Measurements from ENCODE around the gene TRNAU1AP. TPM values are rescaled to one million over a fixed set of nuclear protein-coding genes. Genes with fewer than 3 reads are reported as not detected.

Gene TRNAU1AP
- 11.9 and 20.1 TPM in 2 replicates for total RNA-seq

- H3K4me3 ChIP-seq (ENCODE audit: low read depth, low read length): peak within 1 kb of the TSS; percentile 97
- no peaks in the 10 kb centered on the region for H3K36me3 ChIP-seq (ENCODE audit: control insufficient read depth, insufficient read depth, low read length)
- no peaks in the 10 kb centered on the region for H3K27me3 ChIP-seq (ENCODE audit: control insufficient read depth, insufficient read depth, low read length)
- peak; percentile 68 for DNase-seq (ENCODE audit: low read depth)
- no peak for TF ChIP-seq CTCF (IDR thresholded peaks at IDR 0.05; ENCODE audit: insufficient read depth, low read length, poor library complexity, severe bottlenecking)
These were observed at the start of gene TRNAU1AP for GRCh38 chr1:28552758-28553663. TRNAU1AP (plus strand) TSS chr1:28553085; CDS start chr1:28553111, 26 bp downstream.

- no peak for DNase-seq (ENCODE audit: low read depth)
- Histone ChIP-seq H3K27me3 (ENCODE audit: control insufficient read depth, insufficient read depth, low read length) (no peaks in the 10 kb centered on the region), H3K36me3 (ENCODE audit: control insufficient read depth, insufficient read depth, low read length) (no peaks in the 10 kb centered on the region), H3K4me3 (ENCODE audit: low read depth, low read length) (no peak overlapping the region)
- TF ChIP-seq CTCF (IDR thresholded peaks at IDR 0.05; ENCODE audit: insufficient read depth, low read length, poor library complexity, severe bottlenecking): no peak
These were observed 49.8 kb upstream of the TRNAU1AP start for GRCh38 chr1:28503117-28503516.

GRCh38 chr1:28505406-28506187 lies 47.3 kb upstream of the TRNAU1AP start, which contains the start of gene RCC1:
RCC1 (plus strand) TSS chr1:28506043; CDS start chr1:28529867, 23,824 bp downstream.
- Histone ChIP-seq H3K4me3 (ENCODE audit: low read depth, low read length) (peak within 1 kb of the TSS; percentile 81), H3K36me3 (ENCODE audit: control insufficient read depth, insufficient read depth, low read length) (peaks cover 5% of the 10 kb centered on the region), H3K27me3 (ENCODE audit: control insufficient read depth, insufficient read depth, low read length) (no peaks in the 10 kb centered on the region)
- peak; percentile 93 for DNase-seq (ENCODE audit: low read depth)
- no peak for TF ChIP-seq CTCF (IDR thresholded peaks at IDR 0.05; ENCODE audit: insufficient read depth, low read length, poor library complexity, severe bottlenecking)

- H3K27me3 ChIP-seq (ENCODE audit: control insufficient read depth, insufficient read depth, low read length): no peaks in the 10 kb centered on the region
- H3K4me3 ChIP-seq (ENCODE audit: low read depth, low read length): peak overlapping the region; percentile 81
- H3K36me3 ChIP-seq (ENCODE audit: control insufficient read depth, insufficient read depth, low read length): peaks cover 5% of the 10 kb centered on the region
- DNase-seq (ENCODE audit: low read depth): no peak
- no peak for TF ChIP-seq CTCF (IDR thresholded peaks at IDR 0.05; ENCODE audit: insufficient read depth, low read length, poor library complexity, severe bottlenecking)
These were observed 46.0 kb upstream of the TRNAU1AP start for GRCh38 chr1:28506907-28507246.

- no peak for TF ChIP-seq CTCF (IDR thresholded peaks at IDR 0.05; ENCODE audit: insufficient read depth, low read length, poor library complexity, severe bottlenecking)
- no peaks in the 10 kb centered on the region for H3K27me3 ChIP-seq (ENCODE audit: control insufficient read depth, insufficient read depth, low read length)
- H3K4me3 ChIP-seq (ENCODE audit: low read depth, low read length): peak overlapping the region; percentile 81
- no peak for DNase-seq (ENCODE audit: low read depth)
- H3K36me3 ChIP-seq (ENCODE audit: control insufficient read depth, insufficient read depth, low read length): peaks cover 5% of the 10 kb centered on the region
These were observed 45.6 kb upstream of the TRNAU1AP start for GRCh38 chr1:28507247-28507645.
